ENCODE measurements around the gene FAM111B.

GRCh38 chr11:59174664-59175033, 67.6 kb downstream of the FAM111B start:
- TF ChIP-seq CTCF (IDR thresholded peaks at IDR 0.05) (no peak), POLR2A (IDR thresholded peaks at IDR 0.05) (no peak)
